Measurements from ENCODE around the gene TBC1D5. TPM values are rescaled to one million over a fixed set of nuclear protein-coding genes. Genes with fewer than 3 reads are reported as not detected.

TBC1D5 gene
- total RNA-seq, 1 donor, result 145 TPM

DNA sequence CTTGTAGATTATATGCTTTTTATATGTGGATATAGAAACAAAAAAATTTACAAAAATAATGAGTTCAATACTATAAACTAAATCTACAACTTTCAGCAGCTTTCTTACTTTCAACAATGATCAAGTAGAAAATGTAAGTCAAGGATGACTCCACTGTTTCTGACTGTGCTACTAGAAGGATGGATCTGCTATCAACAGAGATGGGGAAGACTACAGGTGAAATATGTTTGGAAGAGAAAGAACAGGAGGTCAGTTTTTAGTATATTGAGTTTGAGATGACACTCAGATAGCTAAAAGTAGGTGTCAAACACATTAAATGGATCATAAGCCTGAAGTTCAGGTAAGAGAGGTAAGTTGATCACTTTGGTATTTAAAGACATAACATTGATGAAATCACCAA is 107.5 kb downstream of the TBC1D5 start:
- DNase-seq (ENCODE audit: low read depth), result no peak
- TF ChIP-seq, protein P1, sequence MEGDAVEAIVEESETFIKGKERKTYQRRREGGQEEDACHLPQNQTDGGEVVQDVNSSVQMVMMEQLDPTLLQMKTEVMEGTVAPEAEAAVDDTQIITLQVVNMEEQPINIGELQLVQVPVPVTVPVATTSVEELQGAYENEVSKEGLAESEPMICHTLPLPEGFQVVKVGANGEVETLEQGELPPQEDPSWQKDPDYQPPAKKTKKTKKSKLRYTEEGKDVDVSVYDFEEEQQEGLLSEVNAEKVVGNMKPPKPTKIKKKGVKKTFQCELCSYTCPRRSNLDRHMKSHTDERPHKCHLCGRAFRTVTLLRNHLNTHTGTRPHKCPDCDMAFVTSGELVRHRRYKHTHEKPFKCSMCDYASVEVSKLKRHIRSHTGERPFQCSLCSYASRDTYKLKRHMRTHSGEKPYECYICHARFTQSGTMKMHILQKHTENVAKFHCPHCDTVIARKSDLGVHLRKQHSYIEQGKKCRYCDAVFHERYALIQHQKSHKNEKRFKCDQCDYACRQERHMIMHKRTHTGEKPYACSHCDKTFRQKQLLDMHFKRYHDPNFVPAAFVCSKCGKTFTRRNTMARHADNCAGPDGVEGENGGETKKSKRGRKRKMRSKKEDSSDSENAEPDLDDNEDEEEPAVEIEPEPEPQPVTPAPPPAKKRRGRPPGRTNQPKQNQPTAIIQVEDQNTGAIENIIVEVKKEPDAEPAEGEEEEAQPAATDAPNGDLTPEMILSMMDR (IDR thresholded peaks at IDR 0.05; ENCODE audit: insufficient read depth, low read length), result no peak
- H3K4me3 ChIP-seq (ENCODE audit: low read depth, low read length), result no peak overlapping the region

DNA sequence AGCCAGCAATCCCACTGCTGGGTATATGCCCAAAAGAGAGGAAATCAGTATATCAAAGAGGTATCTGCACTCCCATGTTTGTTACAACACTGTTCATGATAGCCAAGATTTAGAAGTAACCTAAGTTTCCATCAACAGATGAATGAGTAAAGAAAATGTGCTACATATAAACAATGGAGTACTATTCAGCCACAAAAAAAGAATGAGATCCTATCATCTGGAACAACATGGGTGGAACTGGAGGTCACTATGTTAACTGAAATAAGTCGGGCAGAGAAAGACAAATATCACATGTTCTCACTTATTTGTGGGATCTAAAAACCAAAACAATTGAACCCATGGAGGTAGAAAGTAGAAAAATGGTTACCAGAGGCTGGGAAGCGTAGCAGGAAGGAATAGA is 108.2 kb downstream of the TBC1D5 start:
- TF ChIP-seq, protein P1 (IDR thresholded peaks at IDR 0.05; ENCODE audit: insufficient read depth, low read length), result no peak
- no peak for DNase-seq (ENCODE audit: low read depth)
- no peak overlapping the region for H3K4me3 ChIP-seq (ENCODE audit: low read depth, low read length)

DNA sequence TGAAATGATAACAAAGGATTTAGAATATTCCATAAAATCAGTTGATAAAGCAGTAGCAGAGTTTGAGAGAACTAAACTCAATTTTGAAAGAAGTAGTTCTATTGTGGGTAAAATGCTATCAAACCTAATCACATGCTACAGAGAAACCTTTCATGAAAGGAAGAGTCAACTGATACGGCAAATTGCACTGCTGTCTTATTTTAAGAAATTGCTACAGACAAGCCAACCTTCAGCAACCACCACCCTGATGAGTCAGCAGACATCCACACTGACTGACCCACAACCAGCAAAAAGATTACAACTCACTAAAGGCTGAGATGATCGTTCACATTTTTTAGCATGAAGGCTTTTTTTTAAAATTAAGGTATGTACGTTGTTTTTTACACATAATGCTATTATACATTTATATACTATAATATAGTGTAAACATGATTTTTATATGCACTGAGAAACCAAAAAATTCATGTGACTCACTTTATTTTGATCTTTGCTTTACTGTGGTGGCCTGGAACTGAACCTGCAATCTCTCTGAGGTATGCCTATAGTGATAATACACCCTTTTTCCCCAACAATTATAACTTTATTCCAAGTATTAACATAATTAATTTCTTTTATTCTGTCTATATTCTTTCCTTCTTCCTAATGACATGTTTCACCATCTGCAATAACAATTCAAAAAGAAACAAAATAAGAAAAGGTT is 109.9 kb downstream of the TBC1D5 start:
- peak; percentile 76 for DNase-seq (ENCODE audit: low read depth)
- H3K4me3 ChIP-seq (ENCODE audit: low read depth, low read length), result no peak overlapping the region
- TF ChIP-seq, protein P1 (IDR thresholded peaks at IDR 0.05; ENCODE audit: insufficient read depth, low read length), result no peak

DNA sequence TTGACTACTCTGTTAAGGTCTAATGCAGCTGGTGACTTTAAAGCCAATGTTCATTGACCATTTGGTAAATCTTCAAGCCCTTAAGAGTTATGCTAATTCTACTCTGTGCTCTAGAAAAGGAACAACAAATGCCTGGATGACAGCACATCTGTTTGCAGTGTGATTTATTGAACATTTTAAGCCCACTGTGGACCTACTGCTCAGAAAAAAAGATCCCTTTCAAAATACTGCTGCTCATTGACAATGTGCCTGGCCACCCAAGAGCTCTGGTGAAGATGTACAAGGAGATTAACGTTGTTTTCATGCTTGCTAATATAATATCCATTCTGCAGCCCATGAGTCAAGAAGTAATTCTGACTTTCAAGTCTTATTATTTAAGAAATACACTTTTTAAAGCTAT is 110.8 kb downstream of the TBC1D5 start:
- TF ChIP-seq, protein P1 (IDR thresholded peaks at IDR 0.05; ENCODE audit: insufficient read depth, low read length), result no peak
- H3K4me3 ChIP-seq (ENCODE audit: low read depth, low read length), result no peak overlapping the region
- DNase-seq (ENCODE audit: low read depth), result no peak

DNA sequence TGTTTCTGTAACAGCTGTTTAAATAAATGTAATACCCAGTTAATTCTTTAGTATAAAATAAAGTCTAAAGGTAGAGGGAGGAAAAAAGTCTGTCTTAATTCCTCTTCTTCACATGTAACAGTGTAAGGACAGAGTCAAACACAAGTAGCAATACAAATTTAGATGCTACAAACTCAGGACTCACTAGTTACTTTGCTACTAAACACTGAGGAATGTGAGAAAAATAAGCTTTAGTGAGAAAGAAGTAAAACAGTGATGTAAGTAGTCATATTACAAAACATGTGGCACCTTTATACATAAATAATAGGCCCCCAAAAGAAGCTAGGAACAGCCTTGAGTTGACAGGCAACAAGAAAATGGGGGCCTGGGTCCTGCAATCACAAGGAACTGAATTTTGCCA is 113.0 kb downstream of the TBC1D5 start:
- no peak overlapping the region for H3K4me3 ChIP-seq (ENCODE audit: low read depth, low read length)
- DNase-seq (ENCODE audit: low read depth), result no peak
- TF ChIP-seq, protein P1 (IDR thresholded peaks at IDR 0.05; ENCODE audit: insufficient read depth, low read length), result no peak

DNA sequence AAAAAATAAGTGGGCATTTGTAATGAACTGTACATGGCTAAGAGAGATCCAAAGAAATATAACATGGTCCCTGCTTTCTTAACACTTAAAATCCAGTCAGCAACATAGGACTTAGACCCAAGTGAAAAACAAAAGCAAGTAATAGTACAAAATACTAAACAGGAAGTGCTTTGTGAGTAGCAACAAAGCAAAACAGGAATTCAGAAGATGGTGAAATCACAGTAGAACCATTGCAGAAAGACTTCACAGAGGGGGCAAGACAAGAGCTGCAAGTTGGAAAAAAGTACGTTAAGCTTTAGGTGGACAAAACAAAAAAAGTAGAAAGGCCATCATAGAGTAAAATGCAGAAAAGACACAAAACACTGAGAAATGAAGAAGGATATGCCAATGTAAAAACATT is 116.0 kb downstream of the TBC1D5 start:
- TF ChIP-seq, protein P1 (IDR thresholded peaks at IDR 0.05; ENCODE audit: insufficient read depth, low read length), result no peak
- no peak overlapping the region for H3K4me3 ChIP-seq (ENCODE audit: low read depth, low read length)
- DNase-seq (ENCODE audit: low read depth), result no peak

DNA sequence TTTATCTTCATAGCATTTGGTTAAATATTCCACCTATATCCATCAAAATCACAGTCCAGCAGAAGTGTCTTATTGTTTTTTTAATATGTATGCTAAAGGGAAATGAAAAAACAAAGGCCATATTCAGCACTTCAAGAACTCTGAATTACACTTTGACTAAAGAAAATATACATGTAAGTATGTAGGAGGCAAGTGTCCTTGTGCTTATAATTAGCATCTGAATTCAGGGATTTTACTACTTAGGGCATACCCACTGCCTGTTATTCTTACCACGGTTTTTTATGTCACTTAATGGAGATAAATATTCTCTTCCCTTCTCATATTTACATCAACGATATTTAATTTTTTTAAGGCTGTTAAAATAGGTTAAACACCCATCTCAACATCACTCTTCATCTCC is 117.3 kb downstream of the TBC1D5 start:
- H3K4me3 ChIP-seq (ENCODE audit: low read depth, low read length), result no peak overlapping the region
- no peak for DNase-seq (ENCODE audit: low read depth)
- TF ChIP-seq, protein P1 (IDR thresholded peaks at IDR 0.05; ENCODE audit: insufficient read depth, low read length), result no peak
